CD1c-positive myeloid dendritic cell (primary cell): Measurements from ENCODE around the gene DARS2.
"Not testable (repeated sequence)": the region's sequence is repeated elsewhere in the genome, so short reads cannot be mapped to it uniquely, and the experiment has no call there.

Source experiments
- DNase-seq: peaks from one replicate; pipeline ENCODE4 v3.0.0-alpha.2; 2016; ENCODE audit errors: extremely low spot score

Gene DARS2

GRCh38 chr1:173862146-173862768, 37.8 kb downstream of the DARS2 start:
- not testable (repeated sequence) for DNase-seq

GRCh38 chr1:173862769-173863223, 38.3 kb downstream of the DARS2 start:
- no peak for DNase-seq

- no peak for DNase-seq
These were observed 39.0 kb downstream of the DARS2 start for GRCh38 chr1:173863224-173864161.

GRCh38 chr1:173864179-173864867, 39.9 kb downstream of the DARS2 start:
- no peak for DNase-seq

- no peak for DNase-seq
These were observed 41.1 kb downstream of the DARS2 start for GRCh38 chr1:173865468-173866164.

GRCh38 chr1:173866413-173867115, 42.1 kb downstream of the DARS2 start:
- DNase-seq, result no peak

GRCh38 chr1:173867141-173867752, 42.8 kb downstream of the DARS2 start:
- no peak for DNase-seq

GRCh38 chr1:173867753-173868265, 43.3 kb downstream of the DARS2 start, which contains the start of gene GAS5:
Gene GAS5 (minus strand): TSS chr1:173867989.
- peak; percentile 99 for DNase-seq

GRCh38 chr1:173868266-173869020, 44.0 kb downstream of the DARS2 start, which contains the start of gene ZBTB37:
Gene ZBTB37 (plus strand): TSS chr1:173868380. CDS start chr1:173870226, 1,846 bp downstream.
- peak; percentile 73 for DNase-seq

GRCh38 chr1:173869021-173869359, 44.5 kb downstream of the DARS2 start:
- DNase-seq, result peak; percentile 64

- DNase-seq, result no peak
These were observed 46.0 kb downstream of the DARS2 start for GRCh38 chr1:173870252-173871075.

GRCh38 chr1:173871091-173871490, 46.6 kb downstream of the DARS2 start:
- no peak for DNase-seq

GRCh38 chr1:173871500-173871899, 47.0 kb downstream of the DARS2 start:
- DNase-seq, result no peak

- DNase-seq, result no peak
These were observed 52.3 kb downstream of the DARS2 start for GRCh38 chr1:173876732-173877131.

- no peak for DNase-seq
These were observed 53.8 kb downstream of the DARS2 start for GRCh38 chr1:173878251-173878650.

- DNase-seq, result not testable (repeated sequence)
These were observed 56.6 kb downstream of the DARS2 start for GRCh38 chr1:173881117-173881516.

- no peak for DNase-seq
These were observed 60.2 kb downstream of the DARS2 start for GRCh38 chr1:173884701-173885100.

- no peak for DNase-seq
These were observed 62.5 kb downstream of the DARS2 start for GRCh38 chr1:173886746-173887611.
